Medulla oblongata (tissue), 1 donor: ENCODE data around the gene EIF3F.
"Not testable (repeated sequence)": the region's sequence is repeated elsewhere in the genome, so short reads cannot be mapped to it uniquely, and the experiment has no call there.

Experiments used
- DNase-seq: peaks from one replicate; pipeline ENCODE4 v3.0.0-alpha.2; 2015; ENCODE audit errors: extremely low spot score

The EIF3F gene

GRCh38 chr11:7986768-7987559 lies at the start of gene EIF3F:
EIF3F (plus strand) TSS chr11:7987337; CDS start chr11:7987353, 16 bp downstream.
- peak; percentile 100 for DNase-seq

- no peak for DNase-seq
Measured at GRCh38 chr11:7941146-7941545, 46.0 kb upstream of the EIF3F start.

- no peak for DNase-seq
Measured at GRCh38 chr11:7941608-7942007, 45.5 kb upstream of the EIF3F start, which contains the start of gene OR10A3. OR10A3 (minus strand) TSS chr11:7941708; CDS start chr11:7939520, 2,188 bp downstream.

GRCh38 chr11:7944123-7944522 lies 43.0 kb upstream of the EIF3F start:
- DNase-seq: no peak

GRCh38 chr11:7949934-7950333 lies 37.2 kb upstream of the EIF3F start:
- DNase-seq: no peak

- no peak for DNase-seq
Measured at GRCh38 chr11:7955191-7955590, 31.9 kb upstream of the EIF3F start.

- DNase-seq: no peak
Measured at GRCh38 chr11:7964261-7964660, 22.9 kb upstream of the EIF3F start.

- no peak for DNase-seq
Measured at GRCh38 chr11:7964873-7965272, 22.3 kb upstream of the EIF3F start.

- DNase-seq: no peak
Measured at GRCh38 chr11:7965386-7965785, 21.8 kb upstream of the EIF3F start, which contains the start of gene NLRP10. NLRP10 (minus strand) TSS chr11:7965447; CDS start chr11:7963495, 1,952 bp downstream.

- DNase-seq: no peak
Measured at GRCh38 chr11:7967097-7967496, 20.0 kb upstream of the EIF3F start.

- no peak for DNase-seq
Measured at GRCh38 chr11:7967826-7968225, 19.3 kb upstream of the EIF3F start.

- no peak for DNase-seq
Measured at GRCh38 chr11:7968686-7969085, 18.5 kb upstream of the EIF3F start.

GRCh38 chr11:7969756-7970646 lies 17.1 kb upstream of the EIF3F start:
- DNase-seq: no peak

- DNase-seq: no peak
Measured at GRCh38 chr11:7971846-7972245, 15.3 kb upstream of the EIF3F start.

GRCh38 chr11:7973011-7973410 lies 14.1 kb upstream of the EIF3F start:
- no peak for DNase-seq

GRCh38 chr11:7974668-7975067 lies 12.5 kb upstream of the EIF3F start:
- no peak for DNase-seq

- no peak for DNase-seq
Measured at GRCh38 chr11:7977232-7977917, 9.8 kb upstream of the EIF3F start.

- DNase-seq: no peak
Measured at GRCh38 chr11:7981619-7982157, 5.4 kb upstream of the EIF3F start.

GRCh38 chr11:7982582-7983119 lies 4.5 kb upstream of the EIF3F start:
- no peak for DNase-seq

GRCh38 chr11:7983832-7984590 lies 3.1 kb upstream of the EIF3F start:
- DNase-seq: no peak

GRCh38 chr11:7987560-7987883 lies 385 bp downstream of the EIF3F start:
- not testable (repeated sequence) for DNase-seq
